HG02852 (cell line): ENCODE data around the gene MGMT.

Experiments
- ATAC-seq: cut with Tn5 transposase; IDR thresholded peaks from one replicate; pipeline ENCODE4 v1.9.1; 2021; ENCODE audit warnings: mild to moderate bottlenecking, moderate library complexity; ENCODE audit not compliant: unreplicated experiment

MGMT gene

GRCh38 chr10:129517680-129518057 is 50.6 kb downstream of the MGMT start:
- ATAC-seq: no peak

GRCh38 chr10:129518793-129519192 is 51.8 kb downstream of the MGMT start:
- no peak for ATAC-seq

- no peak for ATAC-seq
These were observed 53.5 kb downstream of the MGMT start for GRCh38 chr10:129520440-129521080.

- no peak for ATAC-seq
These were observed 54.4 kb downstream of the MGMT start for GRCh38 chr10:129521161-129522025.

DNA sequence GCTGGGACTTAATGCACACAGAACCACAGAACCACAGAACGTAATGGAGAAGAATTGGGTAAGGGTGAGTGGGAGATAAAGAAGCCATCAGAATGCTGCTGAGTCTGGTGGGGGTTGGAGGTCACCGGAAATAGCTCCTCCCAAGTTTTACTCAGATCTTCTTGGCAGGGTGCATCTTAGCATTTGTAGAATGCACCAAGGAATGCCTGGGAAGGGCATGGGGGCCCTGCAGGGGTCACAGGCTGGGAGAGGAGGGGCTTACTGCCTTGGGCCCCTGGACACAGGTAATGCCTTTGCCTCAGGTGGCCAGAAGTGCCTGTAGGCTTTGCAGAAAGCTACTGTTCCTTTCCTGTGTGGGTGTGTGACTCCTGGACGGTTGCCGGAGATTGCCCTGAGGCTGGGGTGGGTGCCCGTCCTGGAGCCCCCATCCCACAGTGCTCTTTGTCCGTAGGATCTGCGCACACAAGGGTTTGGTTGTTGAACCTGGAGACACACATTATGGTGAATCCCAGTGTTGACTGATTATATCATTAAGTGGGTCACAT is 55.1 kb downstream of the MGMT start:
- no peak for ATAC-seq

DNA sequence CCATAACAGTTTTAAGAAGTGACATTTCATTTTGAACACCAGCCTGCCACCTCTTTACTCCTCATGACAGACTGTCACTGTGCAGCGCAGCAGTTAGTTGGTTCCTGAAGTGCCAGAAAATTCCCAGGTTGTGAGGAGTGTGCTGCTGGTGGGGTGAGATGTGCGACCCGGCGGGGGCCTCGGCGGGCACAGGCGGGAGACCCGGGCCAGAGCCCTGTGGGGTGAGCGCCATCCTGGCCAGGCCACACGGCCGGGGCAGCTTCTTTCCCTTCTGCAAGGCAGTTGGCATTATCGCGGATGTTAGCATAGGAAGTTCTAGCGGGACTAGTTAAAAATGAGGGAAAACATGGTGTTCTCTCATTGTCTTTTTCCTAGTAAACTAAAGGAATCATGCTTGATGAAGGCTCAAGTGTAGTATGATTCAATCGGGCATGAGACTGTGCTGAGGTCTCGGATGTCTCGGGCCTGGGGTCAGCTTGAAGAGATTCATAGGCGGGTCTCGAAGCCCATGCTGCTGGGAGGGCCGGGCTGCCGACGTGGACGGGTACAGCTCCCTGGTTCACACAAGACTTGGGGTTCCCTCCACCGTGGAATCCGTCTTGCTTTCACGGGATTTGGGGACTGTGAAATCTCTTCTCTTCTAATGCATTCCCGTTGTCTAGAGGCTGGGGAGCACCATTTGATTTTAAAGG is 56.1 kb downstream of the MGMT start:
- no peak for ATAC-seq

DNA sequence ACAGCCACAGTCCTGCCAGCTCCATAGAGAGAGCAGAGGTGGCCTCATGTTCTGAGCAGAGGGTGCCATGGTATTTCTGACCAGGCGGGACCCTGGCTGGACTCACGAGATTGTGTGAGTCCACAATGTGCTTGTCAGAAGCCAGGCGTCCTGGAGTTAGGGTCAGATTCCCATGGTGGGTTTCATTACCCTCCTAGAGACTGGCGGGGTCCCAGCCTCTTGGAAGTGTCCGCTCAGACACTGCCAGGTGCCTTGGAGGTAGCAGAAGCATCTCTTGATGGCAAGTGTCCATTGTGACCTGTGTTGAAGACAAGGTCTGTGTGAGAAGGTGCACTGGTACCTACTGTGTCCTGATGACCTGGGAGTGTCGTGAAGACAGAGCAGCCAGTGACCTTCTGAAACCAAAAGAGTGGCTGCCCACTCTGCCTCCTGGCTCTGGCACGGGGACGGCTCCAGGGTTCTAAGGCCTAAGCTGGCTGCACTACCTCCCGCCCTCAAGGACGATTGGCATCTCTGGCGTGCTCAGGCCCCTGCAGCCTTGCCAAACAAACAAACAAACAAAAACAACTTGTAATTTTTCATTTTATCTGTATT is 56.8 kb downstream of the MGMT start:
- ATAC-seq: no peak

GRCh38 chr10:129524936-129525335 is 57.9 kb downstream of the MGMT start:
- ATAC-seq: no peak

DNA sequence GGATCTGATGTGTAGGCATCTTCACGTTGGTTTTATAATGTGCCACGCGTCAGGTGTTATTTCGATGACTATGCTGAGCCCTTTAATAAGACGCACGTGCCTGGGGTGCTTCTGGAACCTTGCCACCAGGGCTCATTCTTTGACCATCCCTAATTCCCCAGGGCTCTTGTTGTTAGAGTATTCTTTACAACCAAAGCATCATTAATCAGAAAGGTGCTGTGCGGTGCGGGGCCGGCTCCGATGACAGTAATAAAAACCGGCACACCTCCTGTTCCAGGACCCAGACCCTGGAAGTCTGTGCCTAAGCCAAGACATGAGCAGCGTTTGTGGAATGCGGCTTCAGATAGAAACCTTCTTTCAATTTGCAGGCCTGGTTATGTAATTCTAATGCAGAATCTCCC is 58.4 kb downstream of the MGMT start:
- ATAC-seq: no peak

GRCh38 chr10:129526943-129527342 is 59.9 kb downstream of the MGMT start:
- ATAC-seq: no peak

GRCh38 chr10:129528376-129528978 is 61.4 kb downstream of the MGMT start:
- no peak for ATAC-seq

- no peak for ATAC-seq
These were observed 63.5 kb downstream of the MGMT start for GRCh38 chr10:129530581-129530980.

DNA sequence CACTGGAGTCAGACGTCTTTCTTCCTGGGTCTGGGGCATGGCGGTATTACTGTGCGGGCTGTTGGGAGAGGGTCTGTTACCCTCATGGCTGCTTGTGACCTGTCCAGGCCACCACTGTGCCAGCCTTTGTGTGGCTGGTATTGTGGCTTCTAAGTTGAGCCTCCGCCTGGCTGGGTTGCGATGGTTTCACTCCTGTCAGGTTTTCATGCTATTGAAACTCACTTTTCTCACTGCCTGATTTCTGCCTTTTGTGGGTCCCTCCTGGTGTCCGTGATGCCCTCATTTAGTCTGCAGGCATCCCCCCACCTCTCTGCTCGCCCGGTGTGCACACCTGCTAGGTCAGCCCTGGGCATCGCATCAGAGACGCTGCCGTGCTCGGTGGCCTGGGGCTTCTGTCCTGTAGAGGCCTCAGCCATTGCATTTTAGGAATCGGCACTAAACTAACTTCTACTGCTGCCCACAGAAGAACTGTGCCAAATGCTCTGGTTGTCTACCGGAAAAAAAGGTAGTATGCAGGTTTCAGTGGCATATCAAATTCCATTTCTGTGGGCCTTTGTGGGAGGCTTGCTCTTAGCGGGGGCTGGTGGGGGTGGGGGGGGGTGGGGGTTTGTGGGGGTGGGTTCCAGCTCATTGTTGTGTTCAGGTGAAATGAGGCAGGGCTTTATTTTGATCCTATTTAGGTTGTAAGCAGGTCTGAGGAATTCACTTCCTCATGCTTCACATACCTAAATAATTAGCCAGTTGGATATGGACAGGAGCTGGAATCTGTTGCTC is 64.3 kb downstream of the MGMT start:
- ATAC-seq: no peak

GRCh38 chr10:129531969-129532660 is 65.1 kb downstream of the MGMT start:
- no peak for ATAC-seq

DNA sequence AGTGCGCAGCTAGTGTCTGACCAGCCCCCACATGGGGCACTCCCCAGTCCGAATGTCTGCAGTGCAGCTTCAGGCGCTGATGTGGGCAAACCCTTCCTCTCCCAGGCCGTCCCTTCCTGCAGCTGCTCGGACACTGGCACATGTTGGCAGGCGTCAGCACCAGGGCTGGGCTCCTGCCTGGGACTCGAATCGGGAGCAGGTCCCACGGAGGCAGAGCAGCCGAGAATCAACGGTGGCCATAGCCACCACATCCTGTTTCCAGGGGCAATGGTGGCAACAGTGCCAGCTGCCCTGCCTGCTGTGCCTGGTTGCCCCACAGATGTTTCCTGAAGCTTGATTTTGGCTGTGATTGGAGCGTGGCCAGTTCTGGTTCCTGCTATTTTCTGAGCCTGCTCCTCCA is 65.8 kb downstream of the MGMT start:
- ATAC-seq: no peak

GRCh38 chr10:129533281-129533680 is 66.2 kb downstream of the MGMT start:
- no peak for ATAC-seq

DNA sequence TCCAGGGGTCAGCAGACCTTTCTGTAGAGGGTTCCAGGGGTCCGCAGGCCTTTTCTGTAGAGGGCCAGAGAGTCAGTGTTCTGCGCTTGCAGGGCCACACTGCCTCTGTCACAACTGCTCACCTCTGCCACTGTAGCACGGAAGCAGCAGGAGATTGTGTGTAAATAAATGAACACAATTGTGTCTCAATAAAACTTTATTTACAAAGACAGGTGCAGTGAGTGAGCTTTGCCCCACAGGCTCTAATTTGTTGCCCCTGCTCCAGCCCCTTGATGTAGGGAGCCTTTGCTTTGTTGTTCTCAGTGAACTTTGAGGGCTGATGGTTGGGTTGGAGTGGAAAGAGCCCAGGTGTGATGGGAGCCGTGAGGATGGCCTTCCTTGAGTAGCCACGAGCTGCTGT is 67.8 kb downstream of the MGMT start:
- no peak for ATAC-seq

GRCh38 chr10:129536336-129536735 is 69.3 kb downstream of the MGMT start:
- ATAC-seq: no peak

GRCh38 chr10:129537151-129537550 is 70.1 kb downstream of the MGMT start:
- ATAC-seq: no peak
